H9 (cell line): ENCODE data around the gene CENPH. TPM values are rescaled to one million over a fixed set of nuclear protein-coding genes. Genes with fewer than 3 reads are reported as not detected.

Source experiments
- DNase-seq: peaks from one replicate; pipeline ENCODE4 v3.0.0-alpha.2; 2017
- H2AFZ ChIP-seq: one replicate; pipeline ENCODE4 v1.6.1; 2013; ENCODE audit warnings: mild to moderate bottlenecking, low read length, control low read depth, moderate library complexity
- H2AK5ac ChIP-seq: 2 replicates; pipeline ENCODE4 v1.6.1; 2013; ENCODE audit warnings: low read length, control low read depth, mixed read lengths; ENCODE audit not compliant: insufficient read length
- H2BK120ac ChIP-seq: one replicate; pipeline ENCODE4 v1.6.1; 2013; ENCODE audit warnings: low read depth, mild to moderate bottlenecking, low read length, control low read depth, inconsistent platforms; ENCODE audit not compliant: poor library complexity, severe bottlenecking
- H2BK12ac ChIP-seq: 2 replicates; pipeline ENCODE4 v1.6.1; 2013; ENCODE audit warnings: low read length, control low read depth, mixed read lengths, low read depth; ENCODE audit not compliant: insufficient read length
- H2BK15ac ChIP-seq: 2 replicates; pipeline ENCODE4 v1.6.1; 2013; ENCODE audit warnings: low read depth, low read length, control low read depth
- H2BK20ac ChIP-seq: one replicate; pipeline ENCODE4 v1.6.1; 2013; ENCODE audit warnings: low read depth, mild to moderate bottlenecking, low read length, control low read depth, inconsistent platforms; ENCODE audit not compliant: poor library complexity, severe bottlenecking
- H2BK5ac ChIP-seq: 2 replicates; pipeline ENCODE4 v1.6.1; 2013; ENCODE audit warnings: low read length, control low read depth, mixed read lengths; ENCODE audit not compliant: insufficient read length
- H3K14ac ChIP-seq: 2 replicates; pipeline ENCODE4 v1.6.1; 2013; ENCODE audit warnings: low read length, control low read depth; ENCODE audit not compliant: insufficient read depth
- H3K18ac ChIP-seq: 2 replicates; pipeline ENCODE4 v1.6.1; 2013; ENCODE audit warnings: low read depth, mild to moderate bottlenecking, mixed read lengths, low read length, control low read depth; ENCODE audit not compliant: insufficient read length
- H3K23ac ChIP-seq: 2 replicates; pipeline ENCODE4 v1.6.1; 2013; ENCODE audit warnings: low read length, control low read depth, mixed read lengths, low read depth; ENCODE audit not compliant: insufficient read length
- H3K23me2 ChIP-seq: 2 replicates; pipeline ENCODE4 v1.6.1; 2013; ENCODE audit warnings: low read depth, mild to moderate bottlenecking, mixed read lengths, low read length, control low read depth; ENCODE audit not compliant: insufficient read length, poor library complexity, severe bottlenecking
- H3K27ac ChIP-seq: 2 replicates; pipeline ENCODE4 v1.5.1; 2013; ENCODE audit warnings: low read length, control low read depth, mixed read lengths, low read depth; ENCODE audit not compliant: insufficient read length
- H3K27me3 ChIP-seq: 2 replicates; pipeline ENCODE4 v1.6.1; 2013; ENCODE audit warnings: low read length, control low read depth, inconsistent platforms; ENCODE audit not compliant: insufficient read depth
- H3K4ac ChIP-seq: 2 replicates; pipeline ENCODE4 v1.6.1; 2013; ENCODE audit warnings: low read depth, mild to moderate bottlenecking, control low read depth, inconsistent platforms, low read length, moderate library complexity
- H3K4me1 ChIP-seq: 2 replicates; pipeline ENCODE4 v1.6.1; 2013; ENCODE audit warnings: low read length, control low read depth, inconsistent platforms; ENCODE audit not compliant: insufficient read depth
- H3K4me2 ChIP-seq: 2 replicates; pipeline ENCODE4 v1.6.1; 2013; ENCODE audit warnings: low read length, control low read depth, mixed read lengths; ENCODE audit not compliant: insufficient read length, insufficient read depth
- H3K56ac ChIP-seq: 2 replicates; pipeline ENCODE4 v1.6.1; 2013; ENCODE audit warnings: low read depth, mild to moderate bottlenecking, mixed read lengths, low read length, control low read depth; ENCODE audit not compliant: insufficient read length
- H3K79me1 ChIP-seq: 2 replicates; pipeline ENCODE4 v1.6.1; 2013; ENCODE audit warnings: low read depth, mild to moderate bottlenecking, moderate library complexity, low read length, control low read depth, inconsistent platforms; ENCODE audit not compliant: insufficient read depth, poor library complexity, severe bottlenecking
- H3K79me2 ChIP-seq: 2 replicates; pipeline ENCODE4 v1.6.1; 2013; ENCODE audit warnings: low read length, control low read depth, inconsistent platforms; ENCODE audit not compliant: insufficient read depth
- H3K9ac ChIP-seq: 2 replicates; pipeline ENCODE4 v1.6.1; 2013; ENCODE audit warnings: low read length, control low read depth, mixed read lengths; ENCODE audit not compliant: insufficient read length; ENCODE audit errors: extremely low read depth
- H3K9me3 ChIP-seq: one replicate; pipeline ENCODE4 v1.6.1; 2013; ENCODE audit warnings: low read depth, low read length, inconsistent platforms; ENCODE audit not compliant: control insufficient read depth
- H3T11ph ChIP-seq: one replicate; pipeline ENCODE4 v1.6.1; 2013; ENCODE audit warnings: mild to moderate bottlenecking, low read length, control low read depth, inconsistent platforms
- H4K20me1 ChIP-seq: one replicate; pipeline ENCODE4 v1.6.1; 2013; ENCODE audit not compliant: control insufficient read depth, insufficient read length, insufficient read depth
- H4K5ac ChIP-seq: 2 replicates; pipeline ENCODE4 v1.6.1; 2013; ENCODE audit warnings: low read depth, mild to moderate bottlenecking, mixed read lengths, low read length, control low read depth; ENCODE audit not compliant: insufficient read length
- H4K8ac ChIP-seq: replicated peaks from 2 replicates; pipeline ENCODE4 v1.6.1; 2013; ENCODE audit warnings: low read length, control low read depth, mixed read lengths, low read depth; ENCODE audit not compliant: insufficient read length
- H4K91ac ChIP-seq: 2 replicates; pipeline ENCODE4 v1.6.1; 2013; ENCODE audit warnings: low read depth, mild to moderate bottlenecking, moderate library complexity, mixed read lengths, low read length, control low read depth; ENCODE audit not compliant: insufficient read length
- H3K27ac Mint-ChIP-seq, 3 experiments: 2 replicates in 2 of 3; 3 replicates in 1 of 3; pipeline ENCODE4 v1.8.0; 2020 to 2021; ENCODE audit warnings: mixed read lengths in 3 of 3, mild to moderate bottlenecking in 1 of 3, moderate library complexity in 1 of 3
- H3K27me3 Mint-ChIP-seq: 2 replicates; pipeline ENCODE4 v1.8.0; 2021; ENCODE audit warnings: low read depth, mild to moderate bottlenecking, moderate library complexity, mixed read lengths
- H3K36me3 Mint-ChIP-seq, 3 experiments: 2 replicates in 2 of 3; 3 replicates in 1 of 3; pipeline ENCODE4 v1.8.0; 2020 to 2021; ENCODE audit warnings: low read depth in 3 of 3, mixed read lengths in 3 of 3; ENCODE audit not compliant: insufficient read depth in 1 of 3
- H3K4me1 Mint-ChIP-seq, 2 experiments: 2 replicates each; pipeline ENCODE4 v1.8.0; 2020; ENCODE audit warnings: mixed read lengths in 2 of 2
- H3K4me3 Mint-ChIP-seq, 2 experiments: 2 replicates in 1 of 2; 3 replicates in 1 of 2; pipeline ENCODE4 v1.8.0; 2020 to 2021; ENCODE audit warnings: mild to moderate bottlenecking in 2 of 2, mixed read lengths in 2 of 2, moderate library complexity in 1 of 2
- H3K9me3 Mint-ChIP-seq, 2 experiments: 2 replicates in 1 of 2; 3 replicates in 1 of 2; pipeline ENCODE4 v1.8.0; 2020; ENCODE audit warnings: mild to moderate bottlenecking in 2 of 2, mixed read lengths in 2 of 2, moderate library complexity in 1 of 2
- CTCF ChIP-seq: fragments of 200-600 bp; sonication (generic); conservative IDR thresholded peaks from 3 replicates; pipeline ENCODE4 v1.8.0; 2021; ENCODE audit warnings: antibody characterized with exemption, mild to moderate bottlenecking
- WGBS: extraction: QIAGEN DNeasy Blood & Tissue Kit; methylation state at CpG from one replicate; pipeline ENCODE4 v1.1.7; 2013; ENCODE audit warnings: missing lambda C conversion rate, low lambda C conversion rate, mixed read lengths; ENCODE audit not compliant: insufficient read length; ENCODE audit errors: extremely low coverage; 5-methylcytosine and 5-hydroxymethylcytosine counted together
- total RNA-seq: library from RNA; stranded (reverse); gene quantifications from 2 replicates; pipeline ENCODE4 v1.2.1, GENCODE V29; 2021

Gene CENPH
- total RNA-seq, 1 experiment from 2014 or later: 82.8 TPM

GRCh38 chr5:69170495-69170894, 18.9 kb upstream of the CENPH start:
- Histone ChIP-seq H3K79me2 (peaks cover 9% of the 10 kb centered on the region; the same call in 1 of the 2 replicates), H2BK15ac (no peak overlapping the region)
- peaks cover 27 to 33% of the 10 kb centered on the region in 2 experiments for H3K4me1 Mint-ChIP-seq

More at GRCh38 chr5:69170495-69170894, 18.9 kb upstream of the CENPH start:
- no peaks in the 10 kb centered on the region; a peak in 1 of 5 replicates for H3K9me3 Mint-ChIP-seq
- Histone ChIP-seq H3K4me2 (no peak overlapping the region), H3K23me2 (peaks cover 4% of the 10 kb centered on the region), H2BK5ac (no peak overlapping the region), H2BK120ac (no peak overlapping the region), H3K18ac (no peak overlapping the region), H3K9ac (no peak overlapping the region), H3K79me1 (peaks cover 12% of the 10 kb centered on the region), H3K27ac (no peak overlapping the region), H3K9me3 (no peaks in the 10 kb centered on the region), H2AFZ (no peak overlapping the region), H3K27me3 (no peaks in the 10 kb centered on the region), H3K4me1 (no peaks in the 10 kb centered on the region), H4K8ac (no peak overlapping the region), H2BK12ac (no peak overlapping the region), H3K23ac (no peak overlapping the region), H3T11ph (no peak overlapping the region), H3K4ac (no peak overlapping the region), H4K91ac (no peak overlapping the region), H3K56ac (no peak overlapping the region), H2AK5ac (no peak overlapping the region), H4K20me1 (no peaks in the 10 kb centered on the region), H2BK20ac (no peak overlapping the region), H3K14ac (no peak overlapping the region), H4K5ac (no peak overlapping the region)
- no peak for DNase-seq
- no CpG with 5 or more reads among the region's 1 CpG for whole genome bisulfite sequencing
- TF ChIP-seq CTCF: no peak
- peak overlapping the region in 2 of 3 experiments; percentile 47 to 89; a peak in 3 of 7 replicates for H3K27ac Mint-ChIP-seq
- H3K36me3 Mint-ChIP-seq: peaks cover 70 to 81% (median 77%) of the 10 kb centered on the region in 3 experiments
- H3K4me3 Mint-ChIP-seq: no peak overlapping the region
- H3K27me3 Mint-ChIP-seq: no peaks in the 10 kb centered on the region
